Metanephros (tissue), 1 donor: ENCODE results near the gene OPN4. TPM values are rescaled to one million over a fixed set of nuclear protein-coding genes. Genes with fewer than 3 reads are reported as not detected.

Source experiments
- total RNA-seq: library from RNA; depleted of rRNA; stranded (reverse); fragments of >200 nt; gene quantifications from one replicate; pipeline ENCODE4 v1.2.3, GENCODE V29; 2014

The OPN4 gene, protein sequence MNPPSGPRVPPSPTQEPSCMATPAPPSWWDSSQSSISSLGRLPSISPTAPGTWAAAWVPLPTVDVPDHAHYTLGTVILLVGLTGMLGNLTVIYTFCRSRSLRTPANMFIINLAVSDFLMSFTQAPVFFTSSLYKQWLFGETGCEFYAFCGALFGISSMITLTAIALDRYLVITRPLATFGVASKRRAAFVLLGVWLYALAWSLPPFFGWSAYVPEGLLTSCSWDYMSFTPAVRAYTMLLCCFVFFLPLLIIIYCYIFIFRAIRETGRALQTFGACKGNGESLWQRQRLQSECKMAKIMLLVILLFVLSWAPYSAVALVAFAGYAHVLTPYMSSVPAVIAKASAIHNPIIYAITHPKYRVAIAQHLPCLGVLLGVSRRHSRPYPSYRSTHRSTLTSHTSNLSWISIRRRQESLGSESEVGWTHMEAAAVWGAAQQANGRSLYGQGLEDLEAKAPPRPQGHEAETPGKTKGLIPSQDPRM
- not detected for total RNA-seq

DNA sequence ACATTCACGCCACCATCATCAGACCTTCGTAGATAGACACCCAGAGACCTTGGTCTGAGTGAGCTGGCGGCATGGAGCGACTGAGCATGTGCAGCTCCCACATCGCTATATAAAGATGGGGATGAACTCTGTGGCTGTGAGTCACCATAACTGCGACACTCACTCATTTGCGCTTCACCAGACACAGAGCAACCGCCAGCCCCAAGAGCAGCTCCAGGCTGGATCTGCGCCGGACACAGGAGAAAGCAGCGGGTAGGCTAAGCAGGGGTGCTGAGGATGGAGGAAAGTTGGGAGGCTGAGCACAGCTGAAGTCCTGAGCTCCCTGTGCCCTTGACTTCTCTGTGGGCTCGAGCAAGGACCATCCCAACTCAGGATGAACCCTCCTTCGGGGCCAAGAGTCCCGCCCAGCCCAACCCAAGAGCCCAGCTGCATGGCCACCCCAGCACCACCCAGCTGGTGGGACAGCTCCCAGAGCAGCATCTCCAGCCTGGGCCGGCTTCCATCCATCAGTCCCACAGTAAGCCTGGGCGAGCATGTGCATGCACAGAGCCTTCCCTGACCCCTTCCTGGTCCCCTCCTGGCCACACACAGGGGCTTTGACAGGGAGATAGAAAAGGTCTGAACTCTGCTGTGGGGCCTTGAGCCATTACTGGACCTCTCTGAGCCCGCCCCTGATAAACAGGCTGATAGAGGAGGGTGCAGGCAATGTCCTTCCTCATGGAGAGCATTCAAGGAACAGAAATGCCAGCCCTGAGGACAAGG is at the start of gene OPN4:
TSS of gene OPN4 (plus strand) at position 137 of the 762 bp plus-strand sequence. CDS start at position 374, 237 bp downstream.

GRCh38 chr10:86668297-86669165 is 14.2 kb downstream of the OPN4 start, which contains the start of gene LDB3:
LDB3 (plus strand) TSS chr10:86668511; CDS start chr10:86668692, 181 bp downstream.

Other genes with a start within 250 kb of the OPN4 start
- 44.6 TPM for gene WAPL, start 132.8 kb upstream of the OPN4 start, total RNA-seq
- 64.6 TPM for gene LDB3, start 14.0 kb downstream of the OPN4 start, total RNA-seq
- gene BMPR1A, start 102.1 kb downstream of the OPN4 start, total RNA-seq = 53.4 TPM